BE2C (cell line): ENCODE data around the gene PKMYT1.
A peak's percentile ranks its signal among the peaks of the same experiment; 100 is the strongest.

Experiments used
- DNase-seq: peaks from one replicate; pipeline ENCODE4 v3.0.0-alpha.2; 2020
- H3K27me3 ChIP-seq: fragments of 250-450 bp; sonication (Bioruptor Pico); 2 replicates; pipeline ENCODE4 v1.5.1; 2020; ENCODE audit warnings: mild to moderate bottlenecking
- H3K36me3 ChIP-seq: fragments of 250-450 bp; sonication (Bioruptor Pico); 2 replicates; pipeline ENCODE4 v1.5.1; 2020; ENCODE audit warnings: mild to moderate bottlenecking
- H3K4me1 ChIP-seq: fragments of 250-450 bp; sonication (Bioruptor Pico); 2 replicates; pipeline ENCODE4 v1.5.1; 2020
- H3K4me3 ChIP-seq: 2 replicates; pipeline ENCODE4 v1.5.1; 2011; ENCODE audit warnings: low read depth, low read length
- H3K9me3 ChIP-seq: fragments of 250-450 bp; sonication (Bioruptor Pico); 2 replicates; pipeline ENCODE4 v1.5.1; 2020
- TF ChIP-seq, protein P1 (sequence below): IDR thresholded peaks from 2 replicates; pipeline ENCODE4 v1.5.1; 2012; ENCODE audit warnings: mild to moderate bottlenecking, low read depth, low read length

The PKMYT1 gene

GRCh38 chr16:2927010-2927646 is 53.1 kb downstream of the PKMYT1 start:
- no peaks in the 10 kb centered on the region for H3K9me3 ChIP-seq
- H3K27me3 ChIP-seq, result no peaks in the 10 kb centered on the region
- DNase-seq, result peak; percentile 87
- H3K4me1 ChIP-seq, result peaks cover 3% of the 10 kb centered on the region
- TF ChIP-seq, protein P1, sequence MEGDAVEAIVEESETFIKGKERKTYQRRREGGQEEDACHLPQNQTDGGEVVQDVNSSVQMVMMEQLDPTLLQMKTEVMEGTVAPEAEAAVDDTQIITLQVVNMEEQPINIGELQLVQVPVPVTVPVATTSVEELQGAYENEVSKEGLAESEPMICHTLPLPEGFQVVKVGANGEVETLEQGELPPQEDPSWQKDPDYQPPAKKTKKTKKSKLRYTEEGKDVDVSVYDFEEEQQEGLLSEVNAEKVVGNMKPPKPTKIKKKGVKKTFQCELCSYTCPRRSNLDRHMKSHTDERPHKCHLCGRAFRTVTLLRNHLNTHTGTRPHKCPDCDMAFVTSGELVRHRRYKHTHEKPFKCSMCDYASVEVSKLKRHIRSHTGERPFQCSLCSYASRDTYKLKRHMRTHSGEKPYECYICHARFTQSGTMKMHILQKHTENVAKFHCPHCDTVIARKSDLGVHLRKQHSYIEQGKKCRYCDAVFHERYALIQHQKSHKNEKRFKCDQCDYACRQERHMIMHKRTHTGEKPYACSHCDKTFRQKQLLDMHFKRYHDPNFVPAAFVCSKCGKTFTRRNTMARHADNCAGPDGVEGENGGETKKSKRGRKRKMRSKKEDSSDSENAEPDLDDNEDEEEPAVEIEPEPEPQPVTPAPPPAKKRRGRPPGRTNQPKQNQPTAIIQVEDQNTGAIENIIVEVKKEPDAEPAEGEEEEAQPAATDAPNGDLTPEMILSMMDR, result peak; percentile 93
- peak overlapping the region; percentile 43 for H3K4me3 ChIP-seq
- 0 out of 2 replicates have a peak, but pooled peaks cover 4% of the 10 kb centered on the region for H3K36me3 ChIP-seq

DNA sequence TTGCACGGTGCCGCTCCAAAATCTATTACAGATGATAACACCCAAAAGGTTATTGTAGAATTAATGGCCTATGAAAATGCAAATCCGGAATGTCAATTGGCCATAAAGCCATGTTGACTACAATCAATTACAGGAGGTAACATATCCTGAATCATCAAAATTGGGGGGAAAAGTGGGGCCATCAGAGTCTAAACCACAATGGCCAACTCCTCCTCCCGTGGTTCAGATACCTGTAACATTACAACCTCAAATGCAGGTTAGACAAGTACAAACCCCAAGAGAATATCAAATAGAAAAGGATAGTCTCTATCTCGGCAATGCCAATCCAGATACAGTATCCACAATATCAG is 53.6 kb downstream of the PKMYT1 start:
- Histone ChIP-seq H3K4me3 (peak overlapping the region; percentile 43), H3K4me1 (peaks cover 3% of the 10 kb centered on the region), H3K36me3 (0 out of 2 replicates have a peak, but pooled peaks cover 4% of the 10 kb centered on the region), H3K27me3 (no peaks in the 10 kb centered on the region), H3K9me3 (no peaks in the 10 kb centered on the region)
- TF ChIP-seq, protein P1, result no peak
- DNase-seq, result no peak

- H3K4me3 ChIP-seq, result no peak overlapping the region
- DNase-seq, result no peak
- TF ChIP-seq, protein P1, result no peak
- H3K9me3 ChIP-seq, result no peaks in the 10 kb centered on the region
- H3K27me3 ChIP-seq, result no peaks in the 10 kb centered on the region
- H3K36me3 ChIP-seq, result 0 out of 2 replicates have a peak, but pooled peaks cover 4% of the 10 kb centered on the region
- H3K4me1 ChIP-seq, result peaks cover 3% of the 10 kb centered on the region
These were observed 54.1 kb downstream of the PKMYT1 start for GRCh38 chr16:2925951-2926649.

DNA sequence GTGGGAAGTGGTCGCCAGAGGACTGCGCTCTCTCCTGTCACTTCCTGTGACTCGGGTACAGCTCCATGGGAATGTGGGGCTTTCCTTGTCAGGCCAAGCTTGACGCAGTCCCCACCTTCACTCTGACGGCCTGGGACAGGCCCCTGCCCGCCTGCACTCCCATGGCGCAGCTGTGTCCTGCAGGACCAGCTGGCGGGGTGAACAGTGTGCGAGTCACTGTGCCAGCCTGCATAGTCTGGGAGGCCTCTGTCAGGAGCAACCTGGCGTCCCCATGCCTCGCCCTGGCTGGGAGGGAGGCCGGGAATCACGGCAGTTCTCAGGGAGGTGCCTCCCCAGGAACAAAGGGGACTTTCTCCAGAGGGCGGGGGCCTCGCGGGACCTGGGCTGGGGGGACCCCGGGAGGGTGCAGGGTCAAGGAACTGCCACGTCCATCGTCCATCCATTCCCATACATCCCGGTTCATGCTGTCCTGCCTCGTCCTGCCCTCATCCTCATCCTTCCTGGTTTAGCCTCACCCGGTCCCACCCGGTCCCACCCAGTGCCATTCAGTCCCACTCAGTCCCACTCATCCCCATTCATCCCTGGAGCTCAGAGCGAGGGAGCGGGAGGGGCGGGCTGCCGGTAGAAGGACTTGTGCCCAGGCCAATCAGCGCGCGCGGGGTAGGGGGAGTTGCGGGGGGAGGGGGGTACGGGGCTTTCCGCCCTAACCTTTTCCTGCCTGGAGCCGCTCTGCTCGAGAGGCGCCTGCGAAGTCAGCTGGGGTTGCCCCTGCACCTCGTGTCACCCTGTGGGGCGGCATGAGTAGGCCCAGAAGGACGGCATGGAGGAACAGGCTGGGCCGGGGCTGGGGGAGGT is 55.1 kb downstream of the PKMYT1 start:
- Histone ChIP-seq H3K9me3 (no peaks in the 10 kb centered on the region), H3K36me3 (no peaks in the 10 kb centered on the region), H3K27me3 (no peaks in the 10 kb centered on the region), H3K4me3 (no peak overlapping the region), H3K4me1 (peaks cover 3% of the 10 kb centered on the region)
- TF ChIP-seq, protein P1, result no peak
- no peak for DNase-seq

DNA sequence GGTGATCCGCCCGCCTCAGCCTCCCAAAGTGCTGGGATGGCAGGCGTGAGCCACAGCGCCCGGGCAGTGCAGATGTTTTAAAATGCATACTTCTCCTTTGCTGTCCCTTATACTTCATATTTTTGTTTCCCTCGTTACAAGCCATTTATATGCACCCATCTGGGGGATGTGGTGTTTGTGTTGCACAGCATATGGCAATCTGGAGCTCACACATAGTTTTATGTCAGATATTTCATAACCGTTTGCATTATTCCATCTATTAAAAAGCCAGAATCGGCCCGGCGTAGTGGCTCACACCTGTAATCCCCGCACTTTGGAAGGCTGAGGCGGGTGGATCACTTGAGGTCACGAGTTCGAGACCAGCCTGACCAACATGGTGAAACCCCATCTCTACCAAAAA is 56.8 kb downstream of the PKMYT1 start:
- TF ChIP-seq, protein P1, result no peak
- no peaks in the 10 kb centered on the region for H3K27me3 ChIP-seq

More for the DNA sequence above, 56.8 kb downstream of the PKMYT1 start:
- H3K4me1 ChIP-seq, result peaks cover 3% of the 10 kb centered on the region
- H3K36me3 ChIP-seq, result no peaks in the 10 kb centered on the region
- no peaks in the 10 kb centered on the region for H3K9me3 ChIP-seq
- no peak overlapping the region for H3K4me3 ChIP-seq
- DNase-seq, result no peak
